GM08714 (cell line): ENCODE results near the gene CKAP2.
"Not testable (repeated sequence)": the region's sequence is repeated elsewhere in the genome, so short reads cannot be mapped to it uniquely, and the experiment has no call there.

Experiments used
- H3K4me3 ChIP-seq: fragments of 200-500 bp; sonication (Bioruptor generic); 2 replicates; pipeline ENCODE4 v1.5.1; 2014; ENCODE audit warnings: mild to moderate bottlenecking, low read length, inconsistent platforms

The CKAP2 gene

GRCh38 chr13:52497979-52498378 lies 42.7 kb downstream of the CKAP2 start:
- not testable (repeated sequence) for H3K4me3 ChIP-seq

DNA sequence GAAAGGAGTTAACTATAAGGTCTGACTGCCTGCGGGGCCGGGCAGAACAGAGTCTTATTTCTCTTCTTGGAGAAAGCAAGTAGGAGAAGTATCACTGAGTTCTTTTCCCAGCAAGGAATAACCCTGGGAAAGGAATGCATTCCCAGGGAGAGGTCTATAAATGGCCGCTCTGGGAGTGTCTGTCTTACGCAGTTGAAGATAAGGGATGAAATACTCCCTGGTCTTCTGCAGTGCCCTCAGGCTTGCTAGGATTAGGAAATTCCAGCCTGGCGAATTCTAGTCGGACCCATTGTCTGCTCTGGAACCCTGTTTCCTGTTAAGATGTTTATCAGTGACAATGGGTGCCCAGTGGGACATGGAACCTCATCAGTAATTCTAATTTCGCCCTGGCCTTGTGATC lies 47.0 kb downstream of the CKAP2 start:
- not testable (repeated sequence) for H3K4me3 ChIP-seq

DNA sequence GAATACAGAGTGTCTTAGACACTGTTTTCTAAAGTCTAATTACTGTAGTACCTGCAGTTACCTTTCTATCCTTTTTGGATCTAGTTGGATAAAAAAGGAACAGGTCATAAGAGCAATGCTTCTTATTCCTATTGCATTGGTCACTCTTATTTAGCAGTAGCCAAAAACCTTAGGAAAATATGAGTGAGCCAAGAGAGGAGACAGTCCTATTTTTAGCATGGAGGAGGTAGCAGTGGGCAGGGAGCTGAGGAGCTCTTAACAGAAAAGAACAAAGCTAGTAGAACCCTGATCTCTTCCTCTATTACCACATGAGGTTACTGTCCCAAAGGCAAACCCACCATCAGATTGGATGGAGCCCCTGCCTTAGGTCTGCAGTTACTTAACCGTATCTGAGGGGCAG lies 50.6 kb downstream of the CKAP2 start:
- not testable (repeated sequence) for H3K4me3 ChIP-seq

- H3K4me3 ChIP-seq, result not testable (repeated sequence)
Measured at GRCh38 chr13:52509532-52509931, 54.3 kb downstream of the CKAP2 start.

- not testable (repeated sequence) for H3K4me3 ChIP-seq
Measured at GRCh38 chr13:52510221-52510797, 55.0 kb downstream of the CKAP2 start.

GRCh38 chr13:52511598-52511997 lies 56.3 kb downstream of the CKAP2 start:
- not testable (repeated sequence) for H3K4me3 ChIP-seq

DNA sequence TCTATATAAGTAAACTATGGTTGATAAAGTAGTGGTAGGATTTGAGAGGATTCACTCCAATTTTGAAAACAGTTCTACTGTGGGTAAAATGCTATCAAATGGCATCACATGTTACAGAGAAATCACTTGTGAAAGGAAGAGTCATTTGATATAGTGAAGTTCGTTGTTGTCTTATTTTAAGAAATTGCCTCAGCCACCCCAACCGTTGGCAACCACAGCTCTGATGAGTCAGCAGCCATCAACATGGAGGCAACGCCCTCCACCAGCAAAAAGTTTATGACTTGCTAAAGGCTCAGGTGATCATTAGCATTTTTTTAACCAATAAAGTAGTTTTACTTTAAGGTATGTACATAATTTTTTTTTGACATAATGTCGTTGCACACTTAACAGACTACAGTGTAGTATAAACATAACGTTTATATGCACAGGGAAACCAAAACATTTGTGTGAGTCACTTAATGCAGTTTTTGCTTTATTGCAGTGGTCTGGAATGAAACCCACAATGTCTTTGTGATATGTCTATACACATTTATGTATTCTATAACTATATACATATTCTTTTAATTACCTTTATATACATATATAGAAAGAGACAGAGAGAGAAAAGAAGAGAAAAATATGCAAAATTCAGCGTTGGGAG lies 58.8 kb downstream of the CKAP2 start:
- not testable (repeated sequence) for H3K4me3 ChIP-seq

GRCh38 chr13:52523323-52523722 lies 68.0 kb downstream of the CKAP2 start:
- not testable (repeated sequence) for H3K4me3 ChIP-seq
